SJCRH30 (cell line): Measurements from ENCODE around the gene NDOR1. TPM values are rescaled to one million over a fixed set of nuclear protein-coding genes. Genes with fewer than 3 reads are reported as not detected.

ENCODE experiments used
- DNase-seq, 2 experiments: peaks; one replicate each; pipeline ENCODE4 v3.0.0-alpha.2; 2015 to 2020
- H3K27ac ChIP-seq: fragments of 250-450 bp; sonication (Bioruptor Pico); 2 replicates; pipeline ENCODE4 v1.5.1; 2020; ENCODE audit warnings: mild to moderate bottlenecking, moderate library complexity
- H3K27me3 ChIP-seq: fragments of 250-450 bp; sonication (Bioruptor Pico); 2 replicates; pipeline ENCODE4 v1.5.1; 2020; ENCODE audit warnings: mild to moderate bottlenecking, moderate library complexity
- H3K36me3 ChIP-seq: fragments of 250-450 bp; sonication (Bioruptor Pico); 2 replicates; pipeline ENCODE4 v1.5.1; 2020; ENCODE audit warnings: mild to moderate bottlenecking, moderate library complexity
- H3K4me1 ChIP-seq: fragments of 250-450 bp; sonication (Bioruptor Pico); 2 replicates; pipeline ENCODE4 v1.5.1; 2020; ENCODE audit warnings: mild to moderate bottlenecking, moderate library complexity
- H3K4me3 ChIP-seq: fragments of 250-450 bp; sonication (Bioruptor Pico); 2 replicates; pipeline ENCODE4 v1.5.1; 2020; ENCODE audit warnings: mild to moderate bottlenecking, moderate library complexity
- H3K9me3 ChIP-seq: fragments of 250-450 bp; sonication (Bioruptor Pico); replicated peaks from 2 replicates; pipeline ENCODE4 v1.5.1; 2020; ENCODE audit warnings: mild to moderate bottlenecking, moderate library complexity
- total RNA-seq: library from RNA; depleted of rRNA; stranded (reverse); fragments of >200 nt; shearing (Covaris generic); gene quantifications from 2 replicates; pipeline ENCODE4 v1.2.3, GENCODE V29; 2014

Gene NDOR1
- total RNA-seq, 1 experiment from 2014 or later, result 17.2 TPM

GRCh38 chr9:137214620-137215019, 9.1 kb downstream of the NDOR1 start:
- Histone ChIP-seq H3K4me3 (no peak overlapping the region), H3K9me3 (no peaks in the 10 kb centered on the region), H3K4me1 (no peaks in the 10 kb centered on the region), H3K36me3 (peaks cover 22% of the 10 kb centered on the region), H3K27ac (no peak overlapping the region), H3K27me3 (no peaks in the 10 kb centered on the region)
- no peak for DNase-seq

GRCh38 chr9:137215196-137215986, 9.9 kb downstream of the NDOR1 start:
- H3K36me3 ChIP-seq, result peaks cover 22% of the 10 kb centered on the region
- no peaks in the 10 kb centered on the region for H3K9me3 ChIP-seq
- no peak overlapping the region for H3K27ac ChIP-seq
- no peak for DNase-seq
- no peaks in the 10 kb centered on the region for H3K4me1 ChIP-seq
- H3K27me3 ChIP-seq, result no peaks in the 10 kb centered on the region
- no peak overlapping the region for H3K4me3 ChIP-seq

- DNase-seq, result no peak
- Histone ChIP-seq H3K27ac (no peak overlapping the region), H3K27me3 (no peaks in the 10 kb centered on the region), H3K9me3 (no peaks in the 10 kb centered on the region), H3K4me1 (peaks cover 3% of the 10 kb centered on the region; the same call in 1 of the 2 replicates), H3K4me3 (no peak overlapping the region), H3K36me3 (peaks cover 22% of the 10 kb centered on the region)
Observed at GRCh38 chr9:137216188-137216965, 10.9 kb downstream of the NDOR1 start.

GRCh38 chr9:137217276-137218211, 12.0 kb downstream of the NDOR1 start:
- H3K27ac ChIP-seq, result no peak overlapping the region
- no peak overlapping the region for H3K4me3 ChIP-seq
- H3K27me3 ChIP-seq, result no peaks in the 10 kb centered on the region
- no peaks in the 10 kb centered on the region for H3K9me3 ChIP-seq
- DNase-seq, result no peak
- H3K36me3 ChIP-seq, result peaks cover 19% of the 10 kb centered on the region
- H3K4me1 ChIP-seq, result peaks cover 3% of the 10 kb centered on the region; the same call in 1 of the 2 replicates

GRCh38 chr9:137218212-137218753, 12.8 kb downstream of the NDOR1 start:
- no peak for DNase-seq
- Histone ChIP-seq H3K27me3 (no peaks in the 10 kb centered on the region), H3K27ac (no peak overlapping the region)

GRCh38 chr9:137218754-137219271, 13.3 kb downstream of the NDOR1 start:
- Histone ChIP-seq H3K9me3 (no peaks in the 10 kb centered on the region), H3K4me3 (no peak overlapping the region), H3K27me3 (no peaks in the 10 kb centered on the region), H3K36me3 (peaks cover 15% of the 10 kb centered on the region; the same call in 1 of the 2 replicates), H3K4me1 (peaks cover 8% of the 10 kb centered on the region; the same call in 1 of the 2 replicates), H3K27ac (no peak overlapping the region)
- DNase-seq, result no peak

More at GRCh38 chr9:137218212-137218753, 12.8 kb downstream of the NDOR1 start:
- Histone ChIP-seq H3K4me1 (peaks cover 8% of the 10 kb centered on the region; the same call in 1 of the 2 replicates), H3K9me3 (no peaks in the 10 kb centered on the region), H3K4me3 (no peak overlapping the region), H3K36me3 (peaks cover 15% of the 10 kb centered on the region; the same call in 1 of the 2 replicates)

GRCh38 chr9:137219757-137220316, 14.3 kb downstream of the NDOR1 start:
- Histone ChIP-seq H3K27me3 (no peaks in the 10 kb centered on the region), H3K36me3 (peaks cover 5% of the 10 kb centered on the region; the same call in 1 of the 2 replicates), H3K27ac (no peak overlapping the region), H3K4me3 (no peak overlapping the region), H3K9me3 (no peaks in the 10 kb centered on the region), H3K4me1 (peaks cover 18% of the 10 kb centered on the region)
- DNase-seq, result no peak

- peak; percentile 53 to 54 for DNase-seq
- Histone ChIP-seq H3K27ac (no peak overlapping the region), H3K4me1 (peaks cover 23% of the 10 kb centered on the region), H3K27me3 (no peaks in the 10 kb centered on the region), H3K36me3 (0 out of 2 replicates have a peak, but pooled peaks cover 4% of the 10 kb centered on the region), H3K9me3 (no peaks in the 10 kb centered on the region), H3K4me3 (no peak overlapping the region)
Observed at GRCh38 chr9:137220317-137221094, 15.0 kb downstream of the NDOR1 start.

- H3K36me3 ChIP-seq, result 0 out of 2 replicates have a peak, but pooled peaks cover 4% of the 10 kb centered on the region
- no peak overlapping the region for H3K4me3 ChIP-seq
- H3K27me3 ChIP-seq, result no peaks in the 10 kb centered on the region
- H3K9me3 ChIP-seq, result no peaks in the 10 kb centered on the region
- DNase-seq, result no peak
- peaks cover 29% of the 10 kb centered on the region for H3K4me1 ChIP-seq
- H3K27ac ChIP-seq, result no peak overlapping the region
Observed at GRCh38 chr9:137221095-137221505, 15.6 kb downstream of the NDOR1 start.

- Histone ChIP-seq H3K36me3 (no peaks in the 10 kb centered on the region), H3K4me1 (peaks cover 34% of the 10 kb centered on the region), H3K4me3 (no peak overlapping the region), H3K27ac (no peak overlapping the region), H3K27me3 (no peaks in the 10 kb centered on the region), H3K9me3 (no peaks in the 10 kb centered on the region)
- DNase-seq, result no peak
Observed at GRCh38 chr9:137221506-137222111, 16.1 kb downstream of the NDOR1 start.

GRCh38 chr9:137222190-137223077, 16.9 kb downstream of the NDOR1 start, which contains the start of gene RNF208:
Gene RNF208 (minus strand): TSS chr9:137222240. CDS start chr9:137221212, 1,028 bp downstream.
- H3K9me3 ChIP-seq, result no peaks in the 10 kb centered on the region
- no peaks in the 10 kb centered on the region for H3K36me3 ChIP-seq
- H3K4me1 ChIP-seq, result peaks cover 42% of the 10 kb centered on the region
- DNase-seq, result no peak
- H3K27ac ChIP-seq, result no peak within 1 kb of the TSS
- no peaks in the 10 kb centered on the region for H3K27me3 ChIP-seq
- H3K4me3 ChIP-seq, result peak within 1 kb of the TSS; percentile 72
